ENCODE measurements around the gene SLCO2B1.

GRCh38 chr11:75199412-75199955, 48.6 kb downstream of the SLCO2B1 start:
- TF ChIP-seq CTCF (IDR thresholded peaks at IDR 0.05; ENCODE audit: insufficient read depth, low read length) (no peak), GABPA (IDR thresholded peaks at IDR 0.05; ENCODE audit: low read depth) (no peak)

Measured in HL-60 (cell line).